MCF 10A (cell line): ENCODE data around the gene MRPS34. TPM values are rescaled to one million over a fixed set of nuclear protein-coding genes. Genes with fewer than 3 reads are reported as not detected.

Experiments used
- BruUV-seq: library from RNA; stranded (reverse); fragments of 400-500 nt; replicated peaks from 2 replicates; lab custom pipeline; 2021; lab: Mats Ljungman, UMichigan
- CTCF ChIA-PET: fragments of 300-600 bp; sonication (Branson Sonifier 250); formaldehyde crosslinking; extraction: SDS; loops from one replicate; lab custom pipeline; 2021; ENCODE audit warnings: antibody characterized with exemption, inconsistent platforms; lab: Yijun Ruan, JAX
- POLR2A ChIA-PET: fragments of 300-600, 350-650 bp; sonication (Branson Sonifier 250); formaldehyde crosslinking; extraction: SDS; loops from one replicate; lab custom pipeline; 2020; ENCODE audit warnings: antibody characterized with exemption, inconsistent platforms; lab: Yijun Ruan, JAX
- DNase-seq: peaks from one replicate; pipeline ENCODE4 v3.0.0-alpha.2; 2018; ENCODE audit not compliant: unreplicated experiment
- H3K27ac Mint-ChIP-seq: one replicate; pipeline ENCODE4 v1.8.0; 2022; ENCODE audit warnings: mild to moderate bottlenecking, low read depth, mixed read lengths; ENCODE audit not compliant: unreplicated experiment
- H3K27me3 Mint-ChIP-seq: one replicate; pipeline ENCODE4 v1.8.0; 2022; ENCODE audit warnings: mixed read lengths; ENCODE audit not compliant: insufficient read depth, unreplicated experiment
- H3K36me3 Mint-ChIP-seq: one replicate; pipeline ENCODE4 v1.8.0; 2022; ENCODE audit warnings: mild to moderate bottlenecking, moderate library complexity, mixed read lengths; ENCODE audit not compliant: insufficient read depth, unreplicated experiment
- H3K4me1 Mint-ChIP-seq: one replicate; pipeline ENCODE4 v1.8.0; 2022; ENCODE audit warnings: mixed read lengths; ENCODE audit not compliant: insufficient read depth, unreplicated experiment
- H3K4me3 Mint-ChIP-seq: one replicate; pipeline ENCODE4 v1.8.0; 2022; ENCODE audit warnings: mild to moderate bottlenecking, moderate library complexity, mixed read lengths; ENCODE audit not compliant: unreplicated experiment
- H3K9me3 Mint-ChIP-seq: one replicate; pipeline ENCODE4 v1.8.0; 2022; ENCODE audit warnings: mixed read lengths; ENCODE audit not compliant: unreplicated experiment
- CTCF ChIP-seq: fragments of 200-600 bp; IDR thresholded peaks from one replicate; pipeline ENCODE4 v1.8.0; 2022; ENCODE audit warnings: antibody characterized with exemption, mild to moderate bottlenecking; ENCODE audit not compliant: unreplicated experiment
- intact Hi-C: fragments of 100-400 bp; cut with micrococcal nuclease; formaldehyde crosslinking; loops from 2 replicates; pipeline ENCODE4 v1.14.1; 2022
- total RNA-seq: library from RNA; stranded (reverse); gene quantifications from 2 replicates; pipeline ENCODE4 v1.2.3, GENCODE V29; 2022

Gene MRPS34
- total RNA-seq, 1 experiment from 2014 or later = 102 TPM

DNA sequence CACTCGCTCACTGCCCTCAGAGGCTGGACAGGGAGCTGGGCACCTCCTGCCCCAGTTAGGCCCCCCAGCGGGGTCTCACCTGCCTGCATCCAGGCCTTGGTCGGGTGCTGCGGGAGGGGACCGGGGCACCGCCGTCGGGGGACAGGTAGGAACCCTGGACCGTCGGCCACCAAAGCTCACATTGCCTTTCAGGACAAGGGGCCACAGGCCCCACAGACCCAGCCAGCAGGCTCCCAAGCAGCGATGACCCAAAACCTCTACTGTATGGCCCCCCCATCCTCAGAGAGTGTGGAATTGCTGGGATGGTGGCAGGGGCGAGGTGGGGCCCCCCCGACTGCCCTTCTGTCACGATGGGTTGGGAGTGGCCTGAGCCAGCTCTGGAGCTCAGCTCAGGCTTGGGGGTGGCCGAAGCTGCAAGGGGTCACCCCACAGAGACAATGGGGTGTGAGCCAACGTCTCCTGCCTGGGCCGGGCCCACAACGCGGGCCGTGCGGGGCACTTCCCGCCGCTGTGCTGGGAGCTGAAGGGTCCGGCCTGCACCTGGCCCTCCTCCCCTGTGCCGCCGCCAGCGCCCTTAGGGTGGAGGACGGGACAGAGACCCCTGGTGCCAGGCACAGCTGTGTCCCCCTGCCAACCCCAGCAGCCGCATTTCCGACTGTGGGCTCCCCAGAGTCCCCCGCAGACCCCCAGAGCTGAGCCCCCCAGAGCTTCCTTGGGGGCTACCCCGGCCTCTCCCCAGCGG is 20.1 kb upstream of the MRPS34 start:
- ChIA-PET POLR2A (interaction anchor here (0.6 to 1.1 kb wide), 3 partner anchors 9 to 10 kb away, joined by 3 to 6 read pairs (median 3); partner anchors contain the start of genes NUBP2 and SPSB3), CTCF (interaction anchor here (0.5 to 0.6 kb wide), 3 partner anchors 30 to 482 kb away, joined by 3 read pairs; no protein-coding TSS in a partner anchor)
- Mint-ChIP-seq H3K36me3 (no peaks in the 10 kb centered on the region), H3K4me3 (no peak overlapping the region), H3K9me3 (no peaks in the 10 kb centered on the region), H3K4me1 (no peaks in the 10 kb centered on the region), H3K27me3 (no peaks in the 10 kb centered on the region), H3K27ac (no peak overlapping the region)
- no peak for TF ChIP-seq CTCF
- no TSS peak for BruUV-seq
- intact Hi-C loops = no loop called here
- DNase-seq = no peak

- Mint-ChIP-seq H3K27me3 (no peaks in the 10 kb centered on the region), H3K9me3 (no peaks in the 10 kb centered on the region), H3K4me1 (no peaks in the 10 kb centered on the region), H3K27ac (no peak overlapping the region), H3K36me3 (peaks cover 2% of the 10 kb centered on the region), H3K4me3 (no peak overlapping the region)
- BruUV-seq = no TSS peak
- TF ChIP-seq CTCF = no peak
- CTCF ChIA-PET = interaction anchor here (0.5 kb wide), 1 partner anchor 371 kb away, joined by 3 read pairs; no protein-coding TSS in a partner anchor
- POLR2A ChIA-PET = interaction anchor here (0.6 to 2.0 kb wide), 2 partner anchors 10 kb away, joined by 3 to 13 read pairs; partner anchors contain the start of genes NUBP2 and SPSB3
- intact Hi-C loops = no loop called here
- no peak for DNase-seq
Observed at GRCh38 chr16:1791943-1792812, 19.2 kb upstream of the MRPS34 start.

DNA sequence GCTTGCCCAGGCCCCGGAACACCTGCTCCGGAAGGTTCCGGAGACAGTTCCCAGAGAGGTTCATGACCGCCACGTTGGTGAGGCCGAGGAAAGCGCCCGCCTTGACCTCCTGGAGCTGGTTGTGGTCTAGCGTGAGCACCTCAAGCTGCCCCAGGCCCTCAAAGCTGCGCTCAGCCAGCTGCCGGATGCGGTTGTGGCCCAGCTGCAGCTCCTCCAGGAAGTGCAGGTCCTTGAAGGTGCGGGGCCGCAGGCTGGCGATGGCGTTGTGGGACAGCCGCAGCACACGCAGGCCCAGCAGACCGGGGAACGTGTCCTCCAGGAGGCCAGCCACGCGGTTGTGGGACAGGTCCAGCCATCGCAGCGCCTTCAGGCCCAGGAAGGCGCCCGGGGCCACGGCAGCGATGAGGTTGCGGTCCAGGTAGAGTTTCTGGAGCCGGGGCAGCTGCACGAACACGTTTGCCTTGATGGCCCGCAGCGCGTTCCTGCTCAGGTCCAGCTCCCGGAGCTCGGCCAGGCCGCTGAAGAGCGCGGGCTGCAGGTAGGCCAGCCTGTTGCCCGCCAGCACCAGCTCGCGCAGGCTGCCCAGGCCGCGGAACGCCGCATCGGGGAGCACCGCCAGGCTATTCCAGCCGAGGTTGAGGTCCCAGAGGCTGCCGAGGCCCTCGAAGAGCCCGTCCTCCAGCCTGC is 18.5 kb upstream of the MRPS34 start:
- Mint-ChIP-seq H3K36me3 (peaks cover 5% of the 10 kb centered on the region), H3K9me3 (no peaks in the 10 kb centered on the region), H3K27ac (no peak overlapping the region), H3K4me3 (no peak overlapping the region), H3K4me1 (no peaks in the 10 kb centered on the region), H3K27me3 (no peaks in the 10 kb centered on the region)
- ChIA-PET POLR2A (interaction anchor here (2.0 kb wide), 1 partner anchor 9 kb away, joined by 13 read pairs; the partner anchor contains the start of genes NUBP2 and SPSB3), CTCF (no interaction called here)
- no TSS peak for BruUV-seq
- no peak for TF ChIP-seq CTCF
- intact Hi-C loops = no loop called here
- no peak for DNase-seq
